PC-3 (cell line): ENCODE results near the gene MYL11. TPM values are rescaled to one million over a fixed set of nuclear protein-coding genes. Genes with fewer than 3 reads are reported as not detected.

Experiments used
- ATAC-seq: fragments of 200-7000 bp; cut with Tn5 transposase; 2 replicates; pipeline ENCODE4 v1.9.1; 2020; ENCODE audit warnings: mild to moderate bottlenecking, moderate library complexity
- BruUV-seq: library from RNA; stranded (reverse); fragments of 400-500 nt; replicated peaks from 2 replicates; lab custom pipeline; 2021; lab: Mats Ljungman, UMichigan
- CTCF ChIA-PET: fragments of 300-600 bp; sonication (Branson Sonifier 250); formaldehyde crosslinking; loops from one replicate; lab custom pipeline; 2022; ENCODE audit warnings: antibody characterized with exemption; lab: Charles Lee
- POLR2A ChIA-PET: fragments of 300-600 bp; sonication (Branson Sonifier 250); formaldehyde crosslinking; loops from one replicate; lab custom pipeline; 2022; ENCODE audit warnings: antibody characterized with exemption; ENCODE audit not compliant: unreplicated experiment; lab: Charles Lee
- DNase-seq: peaks from one replicate; pipeline ENCODE4 v3.0.0-alpha.2; 2015
- H2AFZ ChIP-seq: fragments of 300-600 bp; sonication (generic); 2 replicates; pipeline ENCODE4 v1.6.0; 2016; ENCODE audit warnings: antibody characterized with exemption, low read length
- H3F3A ChIP-seq: fragments of 300-600 bp; sonication (generic); one replicate; pipeline ENCODE4 v1.6.0; 2017; ENCODE audit warnings: antibody characterized with exemption, low read length, control low read depth, mild to moderate bottlenecking; ENCODE audit not compliant: unreplicated experiment
- H3K27ac ChIP-seq: fragments of 300-600 bp; sonication (generic); 2 replicates; pipeline ENCODE4 v1.5.1; 2016; ENCODE audit warnings: mild to moderate bottlenecking, low read length
- H3K27me3 ChIP-seq: fragments of 300-600 bp; sonication (generic); 2 replicates; pipeline ENCODE4 v1.6.1; 2016; ENCODE audit warnings: low read length, mixed read lengths
- H3K36me3 ChIP-seq: fragments of 300-600 bp; sonication (generic); 2 replicates; pipeline ENCODE4 v1.6.1; 2016; ENCODE audit warnings: low read depth, mixed run types, low read length, mixed read lengths
- H3K4me1 ChIP-seq: fragments of 300-600 bp; sonication (generic); 2 replicates; pipeline ENCODE4 v1.5.1; 2016; ENCODE audit warnings: low read length; ENCODE audit not compliant: insufficient read depth
- H3K4me2 ChIP-seq: fragments of 300-600 bp; sonication (generic); 2 replicates; pipeline ENCODE4 v1.6.0; 2016; ENCODE audit warnings: low read length
- H3K4me3 ChIP-seq: fragments of 300-600 bp; sonication (generic); 2 replicates; pipeline ENCODE4 v1.5.1; 2016; ENCODE audit warnings: mild to moderate bottlenecking, low read length, mixed read lengths
- H3K79me2 ChIP-seq: fragments of 300-600 bp; sonication (generic); 2 replicates; pipeline ENCODE4 v1.6.1; 2017; ENCODE audit warnings: low read length, mixed read lengths
- H3K9ac ChIP-seq: fragments of 300-600 bp; sonication (generic); 2 replicates; pipeline ENCODE4 v1.6.0; 2016; ENCODE audit warnings: mild to moderate bottlenecking, low read length
- H3K9me2 ChIP-seq: fragments of 300-600 bp; sonication (generic); replicated peaks from 2 replicates; pipeline ENCODE4 v1.6.1; 2016; ENCODE audit warnings: mixed run types, low read length, mixed read lengths
- H3K9me3 ChIP-seq: fragments of 300-600 bp; sonication (generic); 2 replicates; pipeline ENCODE4 v1.6.1; 2016; ENCODE audit warnings: low read length, mixed read lengths
- H4K20me1 ChIP-seq: fragments of 300-600 bp; sonication (generic); 2 replicates; pipeline ENCODE4 v1.6.1; 2016; ENCODE audit warnings: low read length, mixed read lengths
- CTCF ChIP-seq: fragments of 300-600 bp; sonication (generic); conservative IDR thresholded peaks from 2 replicates; pipeline ENCODE4 v1.5.1; 2017; ENCODE audit warnings: antibody characterized with exemption, low read depth, mild to moderate bottlenecking, low read length
- EZH2 ChIP-seq: fragments of 300-600 bp; sonication (generic); IDR thresholded peaks from one replicate; pipeline ENCODE4 v1.6.1; 2017; ENCODE audit warnings: antibody characterized with exemption, mild to moderate bottlenecking, low read length; ENCODE audit not compliant: unreplicated experiment
- EZH2phosphoT487 ChIP-seq: fragments of 300-600 bp; sonication (generic); IDR thresholded peaks from 2 replicates; pipeline ENCODE4 v1.6.1; 2018; ENCODE audit warnings: mild to moderate bottlenecking, antibody characterized with exemption, low read length, borderline replicate concordance
- intact Hi-C: fragments of 100-400 bp; cut with micrococcal nuclease; formaldehyde crosslinking; loops from 2 replicates; pipeline ENCODE4 v1.9.0; 2023
- total RNA-seq: library from RNA; depleted of rRNA; stranded (reverse); fragments of >200 nt; gene quantifications from 2 replicates; pipeline ENCODE4 v1.2.3, GENCODE V29; 2014

MYL11 gene
- total RNA-seq, 1 experiment from 2014 or later = not detected

GRCh38 chr16:30355144-30355953 is 19.3 kb upstream of the MYL11 start, which contains the start of gene CD2BP2:
Gene CD2BP2 (minus strand): TSS chr16:30355308. CDS start chr16:30354681, 627 bp downstream.
- Histone ChIP-seq H3K36me3 (peaks cover 9% of the 10 kb centered on the region; the same call in 1 of the 2 replicates), H3K4me3 (peak within 1 kb of the TSS; percentile 94), H3K9me3 (no peaks in the 10 kb centered on the region), H2AFZ (peak within 1 kb of the TSS; percentile 82), H3K9me2 (no peaks in the 10 kb centered on the region), H4K20me1 (peaks cover 13% of the 10 kb centered on the region), H3K27me3 (no peaks in the 10 kb centered on the region), H3K9ac (peak within 1 kb of the TSS; percentile 96), H3K4me1 (peaks cover 33% of the 10 kb centered on the region), H3K4me2 (peak within 1 kb of the TSS; percentile 90), H3F3A (no peaks in the 10 kb centered on the region), H3K27ac (peak within 1 kb of the TSS; percentile 88), H3K79me2 (peaks cover 24% of the 10 kb centered on the region)
- ATAC-seq (peak; percentile 74), DNase-seq (peak; percentile 98)
- intact Hi-C loops = no loop called here
- BruUV-seq = TSS peak; percentile 94
- ChIA-PET CTCF (no interaction called here), POLR2A (no interaction called here)
- TF ChIP-seq EZH2 (no peak), EZH2phosphoT487 (no peak), CTCF (no peak)

GRCh38 chr16:30355954-30356308 is 18.7 kb upstream of the MYL11 start:
- no TSS peak for BruUV-seq
- H3K36me3 ChIP-seq = peaks cover 4% of the 10 kb centered on the region; the same call in 1 of the 2 replicates

More at GRCh38 chr16:30355954-30356308, 18.7 kb upstream of the MYL11 start:
- POLR2A ChIA-PET = no interaction called here
- peaks cover 33% of the 10 kb centered on the region for H3K4me1 ChIP-seq
- peak overlapping the region; percentile 74; the same call in 1 of the 2 replicates for H2AFZ ChIP-seq
- CTCF ChIA-PET = no interaction called here
- H3F3A ChIP-seq = no peaks in the 10 kb centered on the region
- H3K4me2 ChIP-seq = peak overlapping the region; percentile 87
- intact Hi-C loops = no loop called here
- H3K9me2 ChIP-seq = no peaks in the 10 kb centered on the region
- peaks cover 25% of the 10 kb centered on the region for H3K79me2 ChIP-seq
- ATAC-seq (no peak), DNase-seq (no peak)
- TF ChIP-seq CTCF (no peak), EZH2 (no peak), EZH2phosphoT487 (no peak)
- peaks cover 13% of the 10 kb centered on the region for H4K20me1 ChIP-seq
- peak overlapping the region; percentile 94; the same call in 1 of the 2 replicates for H3K4me3 ChIP-seq
- H3K27me3 ChIP-seq = no peaks in the 10 kb centered on the region
- peak overlapping the region; percentile 88 for H3K27ac ChIP-seq
- peak overlapping the region; percentile 76; the same call in 1 of the 2 replicates for H3K9ac ChIP-seq
- H3K9me3 ChIP-seq = no peaks in the 10 kb centered on the region
